T-helper 22 cell (primary cell): Measurements from ENCODE around the gene C19orf38.
"Not testable (repeated sequence)": the region's sequence is repeated elsewhere in the genome, so short reads cannot be mapped to it uniquely, and the experiment has no call there.

Experiments
- DNase-seq: peaks from one replicate; pipeline ENCODE4 v3.0.0-alpha.2; 2020; ENCODE audit warnings: low read depth

C19orf38 gene

DNA sequence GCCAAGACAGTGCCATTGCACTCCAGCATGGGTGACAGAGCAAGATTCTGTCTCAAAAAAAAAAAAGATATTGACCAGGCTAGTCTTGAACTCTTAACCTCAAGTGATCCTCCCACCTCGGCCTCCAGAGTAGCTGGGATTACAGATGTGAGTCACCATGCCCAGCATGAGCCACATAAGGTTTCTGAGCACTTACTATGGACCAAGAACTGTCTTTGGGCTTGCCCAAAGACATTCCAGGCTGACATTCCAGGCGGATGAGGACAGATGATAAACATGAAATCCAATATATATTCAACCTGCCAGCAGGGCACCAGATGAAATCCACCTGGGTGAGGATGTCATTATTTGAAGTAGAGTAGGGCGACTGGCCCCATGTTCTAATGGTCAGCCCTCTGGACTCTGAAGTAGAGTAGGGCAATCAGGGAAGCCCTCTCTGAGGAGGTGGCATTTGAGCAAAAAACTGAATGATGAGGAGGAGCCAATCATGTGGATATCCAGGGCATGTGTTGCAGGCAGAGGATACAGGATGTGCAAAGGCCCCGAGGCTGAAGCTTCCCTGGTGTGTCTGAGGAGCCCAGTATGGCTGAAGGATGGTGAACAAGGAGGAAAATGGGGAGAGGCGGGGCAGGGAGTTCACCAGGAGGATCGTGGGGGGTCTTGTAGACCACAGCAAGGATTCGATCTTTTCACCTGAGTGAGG is 4.0 kb downstream of the C19orf38 start:
- DNase-seq = no peak

DNA sequence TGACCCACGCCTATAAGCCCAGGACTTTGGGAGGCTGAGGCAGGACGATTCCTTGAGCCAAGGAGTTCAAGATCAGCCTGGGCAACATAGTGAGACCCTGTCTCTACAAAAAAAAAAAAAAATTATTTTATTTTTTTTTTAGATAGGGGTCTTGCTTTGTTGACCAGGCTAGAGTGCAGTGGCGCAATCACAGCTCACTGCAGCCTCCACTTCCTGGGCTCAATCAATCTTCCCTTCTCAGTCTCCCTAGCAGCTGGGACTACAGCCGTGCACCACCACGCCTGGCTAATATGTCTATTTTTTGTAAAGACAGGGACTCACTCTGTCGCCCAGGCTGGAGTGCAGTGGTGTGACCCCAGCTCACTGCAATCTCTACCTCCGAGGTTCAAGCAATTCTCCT is 4.7 kb downstream of the C19orf38 start:
- DNase-seq = no peak

GRCh38 chr19:10854350-10855089 is 6.3 kb downstream of the C19orf38 start:
- no peak for DNase-seq

DNA sequence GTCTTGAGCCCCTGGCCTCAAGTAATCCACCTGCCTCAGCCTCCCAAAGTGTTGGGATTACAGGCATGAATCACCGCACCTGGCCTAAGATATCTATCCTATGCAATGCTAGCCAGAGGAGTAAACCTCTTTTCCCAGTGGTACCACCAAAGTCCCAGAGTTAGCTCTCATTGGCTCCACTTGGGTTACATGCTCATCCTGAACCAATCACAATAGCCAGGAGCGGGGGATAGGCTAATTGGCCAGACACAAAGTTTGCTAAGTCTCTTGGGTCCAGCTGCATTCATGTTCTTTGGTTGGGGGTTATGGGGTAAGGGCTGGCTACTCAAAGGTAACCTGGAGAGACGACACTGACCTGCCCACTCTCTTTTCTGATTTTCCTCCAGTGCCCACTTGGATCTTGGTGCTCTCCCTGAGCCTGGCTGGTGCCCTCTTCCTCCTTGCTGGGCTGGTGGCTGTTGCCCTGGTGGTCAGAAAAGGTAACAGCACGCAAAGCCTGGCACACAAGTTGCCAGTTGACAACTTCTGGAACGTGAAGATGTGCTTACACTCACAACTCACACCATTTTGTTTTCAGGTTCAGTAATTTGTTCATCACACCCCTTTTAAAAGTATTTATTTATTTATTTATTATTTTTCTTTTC is 7.8 kb downstream of the C19orf38 start:
- no peak for DNase-seq

DNA sequence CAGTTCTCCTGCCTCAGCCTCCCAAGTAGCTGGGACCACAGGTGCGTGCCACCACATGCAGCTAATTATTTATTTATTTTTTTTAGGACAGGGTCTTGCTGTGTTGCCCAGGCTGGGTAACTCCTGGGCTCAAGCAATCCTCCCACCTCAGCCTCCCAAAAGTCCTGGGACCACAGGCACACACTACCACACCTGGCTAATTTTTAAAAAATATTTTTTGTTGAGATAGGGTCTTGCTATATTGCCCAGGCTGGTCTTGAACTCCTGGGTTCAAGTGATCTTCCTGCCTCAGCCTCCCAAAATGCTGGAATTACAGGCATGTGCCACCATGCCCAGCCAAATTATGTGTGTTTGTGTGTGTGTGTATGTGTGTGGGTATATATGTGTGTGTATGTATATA is 8.7 kb downstream of the C19orf38 start:
- not testable (repeated sequence) for DNase-seq

- no peak for DNase-seq
Measured at GRCh38 chr19:10858204-10858828, 10.1 kb downstream of the C19orf38 start.

DNA sequence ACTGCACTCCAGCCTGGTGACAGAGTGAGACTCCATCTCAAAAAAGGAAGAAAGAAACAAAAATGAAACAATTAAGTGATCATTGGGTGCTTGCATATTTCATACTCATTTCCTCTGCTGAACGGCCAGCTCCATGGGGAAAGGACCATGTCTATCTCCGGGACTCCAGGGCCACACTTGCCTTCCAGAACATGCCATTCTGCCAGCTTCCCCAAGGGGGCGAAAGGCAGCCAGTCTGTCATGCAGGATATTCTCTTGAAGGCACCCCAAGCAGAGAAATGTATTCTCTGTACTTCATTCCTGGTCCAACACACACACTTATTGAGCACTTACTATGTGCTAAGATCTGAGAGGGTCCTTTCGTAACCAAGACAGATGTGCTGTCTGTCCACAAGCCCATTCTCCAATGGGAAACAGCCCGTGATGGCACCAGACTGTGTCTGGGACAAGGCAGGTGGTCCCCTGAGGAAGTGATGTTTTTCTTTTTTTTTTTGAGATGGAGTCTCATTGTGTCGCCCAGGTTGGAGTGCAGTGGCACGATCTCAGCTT is 13.0 kb downstream of the C19orf38 start:
- no peak for DNase-seq

DNA sequence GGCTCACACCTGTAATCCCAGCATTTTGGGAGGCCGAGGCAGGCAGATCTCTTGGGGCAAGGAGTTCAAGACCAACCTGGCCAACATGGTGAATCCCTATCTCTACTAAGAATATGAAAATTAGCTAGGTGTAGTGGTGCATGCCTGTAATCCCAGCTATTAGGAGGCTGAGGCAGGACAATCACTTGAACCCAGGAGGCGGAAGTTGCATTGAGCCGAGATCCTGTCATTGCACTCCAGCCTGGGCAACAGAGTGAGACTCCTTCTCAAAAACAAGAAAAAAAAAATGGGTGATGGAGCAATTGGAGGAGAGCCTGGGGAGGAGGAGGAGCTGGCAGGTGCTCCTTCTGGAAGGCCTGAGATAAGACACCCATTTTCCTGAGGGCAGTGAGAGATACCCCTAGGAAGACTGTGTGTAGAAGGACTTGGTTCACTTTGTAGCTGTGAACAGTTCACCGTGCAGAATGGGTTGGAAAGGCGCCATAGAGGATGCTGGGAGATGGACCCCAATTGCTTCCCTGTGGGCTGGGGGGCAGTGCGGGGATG is 14.4 kb downstream of the C19orf38 start:
- DNase-seq = no peak

- no peak for DNase-seq
Measured at GRCh38 chr19:10863107-10863717, 15.0 kb downstream of the C19orf38 start.

DNA sequence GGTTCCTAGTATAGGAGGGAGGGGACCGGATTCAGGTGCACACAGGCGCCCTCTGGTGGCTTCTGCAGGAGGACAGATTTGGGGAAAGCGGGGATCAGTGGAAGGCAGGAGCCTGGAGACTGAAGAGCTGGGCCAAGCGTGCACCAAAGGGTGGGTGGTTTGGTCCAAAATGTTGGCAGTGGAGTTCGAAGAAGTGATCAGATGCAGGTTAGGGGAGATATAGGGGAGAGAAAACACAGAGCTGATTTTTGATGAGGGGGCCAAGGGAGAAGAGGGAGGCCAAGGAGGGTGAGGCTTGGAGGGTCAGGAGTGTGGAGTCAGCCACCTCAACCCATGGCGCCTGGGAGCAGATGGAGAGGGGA is 16.3 kb downstream of the C19orf38 start:
- DNase-seq = peak; percentile 51

GRCh38 chr19:10866495-10866894 is 18.3 kb downstream of the C19orf38 start:
- DNase-seq = no peak

GRCh38 chr19:10868872-10869547 is 20.8 kb downstream of the C19orf38 start:
- DNase-seq = no peak

DNA sequence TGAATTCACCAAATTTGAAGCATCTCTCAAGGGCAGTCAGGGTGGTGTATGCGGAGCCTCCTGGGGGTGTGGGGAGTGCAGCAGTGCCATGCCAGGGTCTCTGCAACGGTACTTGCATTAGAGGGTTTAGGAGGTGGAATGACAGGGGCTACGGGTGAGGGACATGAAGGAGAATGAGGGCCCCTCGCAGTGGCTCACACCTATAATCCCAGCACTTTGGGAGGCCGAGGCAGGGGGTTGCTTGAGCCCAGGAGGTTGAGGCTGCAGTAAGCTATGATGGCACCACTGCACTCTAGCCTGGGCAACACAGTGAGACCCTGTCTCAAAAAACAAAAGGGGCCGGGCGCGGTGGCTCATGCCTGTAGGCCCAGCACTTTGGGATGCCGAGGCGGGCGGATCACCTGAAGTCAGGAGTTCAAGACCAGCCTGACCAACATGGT is 21.7 kb downstream of the C19orf38 start:
- not testable (repeated sequence) for DNase-seq

- DNase-seq = no peak
Measured at GRCh38 chr19:10870501-10870954, 22.3 kb downstream of the C19orf38 start.

GRCh38 chr19:10870955-10871603 is 22.9 kb downstream of the C19orf38 start, which contains the start of gene CARM1:
Gene CARM1 (plus strand): TSS chr19:10871553. CDS start chr19:10871703, 150 bp downstream.
- DNase-seq = peak; percentile 98

- peak; percentile 7 for DNase-seq
Measured at GRCh38 chr19:10871711-10872545, 23.7 kb downstream of the C19orf38 start.

DNA sequence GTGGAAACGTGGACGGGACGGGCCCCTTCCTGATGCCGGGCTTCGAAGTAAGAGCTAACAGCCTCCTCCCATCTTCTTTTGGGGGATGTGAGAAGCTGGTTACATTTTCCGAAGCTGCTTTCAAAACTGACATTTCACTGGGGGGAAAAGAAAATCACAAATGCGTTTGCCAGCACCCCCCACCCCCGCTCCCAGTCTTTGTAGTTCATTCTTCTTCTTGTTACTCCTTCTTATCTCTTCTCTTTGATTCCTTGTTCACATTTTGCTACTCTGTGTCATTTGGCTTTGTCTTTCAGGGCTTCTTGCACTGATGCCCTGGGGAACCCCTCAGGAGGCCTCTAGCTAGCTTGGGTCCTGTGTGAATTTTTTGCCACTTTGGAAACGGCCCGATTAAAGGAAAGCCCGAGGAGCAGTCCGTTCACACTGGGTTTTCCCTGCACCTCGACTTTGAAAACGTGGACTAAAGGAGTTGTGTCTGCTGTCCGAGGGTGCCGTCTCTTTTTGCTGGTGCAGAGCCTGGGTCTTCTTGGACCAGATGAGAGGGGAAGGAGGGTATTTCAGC is 24.4 kb downstream of the C19orf38 start:
- DNase-seq = no peak

GRCh38 chr19:10874024-10874423 is 25.8 kb downstream of the C19orf38 start:
- DNase-seq = no peak
